ENCODE measurements around the gene UBE2J2. TPM values are rescaled to one million over a fixed set of nuclear protein-coding genes. Genes with fewer than 3 reads are reported as not detected.

UBE2J2 gene
- total RNA-seq, 1 experiment from 2014 or later, result 182 TPM

DNA sequence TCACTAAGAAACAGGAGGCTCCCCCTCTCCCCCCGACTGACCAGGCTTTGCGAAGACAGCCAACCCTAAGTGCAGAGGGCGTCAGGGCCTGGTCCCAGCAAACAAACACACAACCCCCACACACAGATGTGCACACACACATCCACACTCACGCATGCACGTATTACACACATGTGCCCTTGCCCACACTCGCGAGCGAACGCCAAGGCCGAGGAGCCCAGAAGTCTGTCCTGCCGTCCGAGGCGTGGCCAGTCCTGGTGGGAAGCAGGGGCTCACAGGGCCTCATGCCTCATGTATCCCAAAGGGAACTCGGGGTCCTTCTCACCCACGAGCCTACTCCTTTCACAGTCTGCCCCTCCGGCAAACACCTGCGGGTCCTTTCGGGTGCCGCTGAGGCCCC, 43.9 kb downstream of the UBE2J2 start:
- no TSS peak for BruUV-seq (replicated peaks)
- Histone ChIP-seq H3K9me3 (ENCODE audit: low read length) (no peaks in the 10 kb centered on the region), H3K9ac (ENCODE audit: low read length) (no peak overlapping the region), H3K9me2 (replicated peaks; ENCODE audit: low read length) (no peaks in the 10 kb centered on the region), H3K4me2 (ENCODE audit: low read length) (peak overlapping the region; percentile 84), H3K27me3 (ENCODE audit: low read length) (no peaks in the 10 kb centered on the region), H4K20me1 (ENCODE audit: low read length) (peaks cover 18% of the 10 kb centered on the region), H3K27ac (ENCODE audit: low read length) (no peak overlapping the region), H3K36me3 (ENCODE audit: low read depth, low read length) (peaks cover 33% of the 10 kb centered on the region), H2AFZ (ENCODE audit: low read length) (no peak overlapping the region), H3K4me1 (ENCODE audit: insufficient read depth, low read length) (peaks cover 28% of the 10 kb centered on the region), H3K4me3 (ENCODE audit: low read length) (peak overlapping the region; percentile 81; the same call in 1 of the 2 replicates), H3F3A (ENCODE audit: low read length, unreplicated experiment) (no peaks in the 10 kb centered on the region), H3K79me2 (ENCODE audit: low read length) (peaks cover 92% of the 10 kb centered on the region)
- TF ChIP-seq, protein P1, sequence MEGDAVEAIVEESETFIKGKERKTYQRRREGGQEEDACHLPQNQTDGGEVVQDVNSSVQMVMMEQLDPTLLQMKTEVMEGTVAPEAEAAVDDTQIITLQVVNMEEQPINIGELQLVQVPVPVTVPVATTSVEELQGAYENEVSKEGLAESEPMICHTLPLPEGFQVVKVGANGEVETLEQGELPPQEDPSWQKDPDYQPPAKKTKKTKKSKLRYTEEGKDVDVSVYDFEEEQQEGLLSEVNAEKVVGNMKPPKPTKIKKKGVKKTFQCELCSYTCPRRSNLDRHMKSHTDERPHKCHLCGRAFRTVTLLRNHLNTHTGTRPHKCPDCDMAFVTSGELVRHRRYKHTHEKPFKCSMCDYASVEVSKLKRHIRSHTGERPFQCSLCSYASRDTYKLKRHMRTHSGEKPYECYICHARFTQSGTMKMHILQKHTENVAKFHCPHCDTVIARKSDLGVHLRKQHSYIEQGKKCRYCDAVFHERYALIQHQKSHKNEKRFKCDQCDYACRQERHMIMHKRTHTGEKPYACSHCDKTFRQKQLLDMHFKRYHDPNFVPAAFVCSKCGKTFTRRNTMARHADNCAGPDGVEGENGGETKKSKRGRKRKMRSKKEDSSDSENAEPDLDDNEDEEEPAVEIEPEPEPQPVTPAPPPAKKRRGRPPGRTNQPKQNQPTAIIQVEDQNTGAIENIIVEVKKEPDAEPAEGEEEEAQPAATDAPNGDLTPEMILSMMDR (conservative IDR thresholded peaks at IDR 0.05; ENCODE audit: low read depth, low read length), result no peak
- no peak for TF ChIP-seq EZH2 (IDR thresholded peaks at IDR 0.05; ENCODE audit: low read length, unreplicated experiment)
- TF ChIP-seq EZH2phosphoT487 (IDR thresholded peaks at IDR 0.05; ENCODE audit: borderline replicate concordance, low read length), result no peak
- DNase-seq (no peak), ATAC-seq (no peak)
- CTCF ChIA-PET, result no interaction called here
- intact Hi-C loops (cut with micrococcal nuclease), result loop anchor here (1.0 to 2.0 kb wide), 2 partner anchors 65 to 107 kb away; no protein-coding TSS in a partner anchor
- POLR2A ChIA-PET (ENCODE audit: unreplicated experiment), result no interaction called here

DNA sequence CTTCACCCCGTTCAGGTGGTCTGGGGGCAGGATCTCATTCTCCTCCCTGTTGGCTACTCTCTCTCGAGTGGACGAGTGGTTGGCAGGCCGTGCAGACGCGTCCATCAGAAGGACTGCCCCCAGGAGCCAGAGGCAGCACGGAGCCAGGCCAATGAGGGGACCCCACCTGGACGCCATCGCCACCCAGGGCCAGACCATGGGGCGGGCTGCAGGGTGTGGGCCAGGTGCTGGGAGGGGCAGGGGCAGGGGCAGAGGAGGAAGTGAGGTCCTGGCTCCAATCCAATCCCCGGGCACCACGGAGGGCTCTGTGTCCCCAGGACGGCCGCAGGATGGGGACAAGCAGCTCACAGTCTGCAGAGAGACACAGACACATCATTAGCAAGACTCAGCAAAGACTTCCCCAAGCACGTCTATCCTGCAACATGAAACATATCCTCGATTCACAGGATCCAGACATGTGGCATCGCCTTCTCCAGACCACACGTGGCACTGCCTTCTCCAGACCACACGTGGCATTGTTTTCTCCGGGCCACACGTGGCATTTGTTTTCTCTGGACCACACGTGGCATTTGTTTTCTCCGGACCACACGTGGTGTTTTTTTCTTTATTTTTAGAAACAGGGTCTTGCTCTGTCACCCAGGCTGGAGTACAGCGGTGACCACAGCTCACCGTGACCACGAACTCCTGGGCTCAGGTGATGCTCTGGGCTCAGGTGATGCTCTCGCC, 44.9 kb downstream of the UBE2J2 start:
- TF ChIP-seq, protein P1 (conservative IDR thresholded peaks at IDR 0.05; ENCODE audit: low read depth, low read length), result no peak
- Histone ChIP-seq H2AFZ (ENCODE audit: low read length) (no peak overlapping the region), H4K20me1 (ENCODE audit: low read length) (peaks cover 18% of the 10 kb centered on the region), H3F3A (ENCODE audit: low read length, unreplicated experiment) (no peaks in the 10 kb centered on the region), H3K9ac (ENCODE audit: low read length) (no peak overlapping the region), H3K36me3 (ENCODE audit: low read depth, low read length) (peaks cover 35% of the 10 kb centered on the region), H3K4me3 (ENCODE audit: low read length) (no peak overlapping the region), H3K79me2 (ENCODE audit: low read length) (peaks cover 86% of the 10 kb centered on the region), H3K4me1 (ENCODE audit: insufficient read depth, low read length) (peaks cover 21% of the 10 kb centered on the region), H3K4me2 (ENCODE audit: low read length) (no peak overlapping the region), H3K27ac (ENCODE audit: low read length) (no peak overlapping the region), H3K27me3 (ENCODE audit: low read length) (no peaks in the 10 kb centered on the region), H3K9me3 (ENCODE audit: low read length) (no peaks in the 10 kb centered on the region), H3K9me2 (replicated peaks; ENCODE audit: low read length) (no peaks in the 10 kb centered on the region)
- BruUV-seq (replicated peaks), result no TSS peak
- ATAC-seq (no peak), DNase-seq (no peak)
- intact Hi-C loops (cut with micrococcal nuclease), result no loop called here
- ChIA-PET POLR2A (ENCODE audit: unreplicated experiment) (no interaction called here), CTCF (no interaction called here)

DNA sequence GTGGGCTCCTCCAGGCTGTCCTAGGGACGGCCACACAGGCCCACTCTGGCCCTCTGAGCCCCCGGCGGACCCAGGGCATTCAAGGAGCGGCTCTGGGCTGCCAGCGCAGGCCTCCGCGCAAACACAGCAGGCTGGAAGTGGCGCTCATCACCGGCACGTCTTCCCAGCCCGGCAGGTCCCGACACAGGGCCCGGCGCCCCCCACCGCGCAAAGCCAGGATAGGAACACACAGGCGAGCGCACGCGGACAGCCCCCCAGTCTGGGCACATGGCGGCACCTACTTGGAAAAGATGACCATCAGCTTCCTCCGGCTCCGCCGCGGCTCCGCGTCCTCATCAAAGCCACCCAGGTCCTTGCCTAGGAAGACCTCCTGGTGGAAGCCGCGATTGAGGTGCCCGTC, 45.5 kb downstream of the UBE2J2 start:
- no peak overlapping the region for H3K4me2 ChIP-seq (ENCODE audit: low read length)
- ATAC-seq, result no peak
- peaks cover 18% of the 10 kb centered on the region for H4K20me1 ChIP-seq (ENCODE audit: low read length)
- peaks cover 38% of the 10 kb centered on the region for H3K36me3 ChIP-seq (ENCODE audit: low read depth, low read length)
- TF ChIP-seq, protein P1 (conservative IDR thresholded peaks at IDR 0.05; ENCODE audit: low read depth, low read length), result no peak
- TF ChIP-seq EZH2phosphoT487 (IDR thresholded peaks at IDR 0.05; ENCODE audit: borderline replicate concordance, low read length) (no peak), EZH2 (IDR thresholded peaks at IDR 0.05; ENCODE audit: low read length, unreplicated experiment) (no peak)
- H3F3A ChIP-seq (ENCODE audit: low read length, unreplicated experiment), result no peaks in the 10 kb centered on the region
- no peaks in the 10 kb centered on the region for H3K9me3 ChIP-seq (ENCODE audit: low read length)
- no peak overlapping the region for H3K27ac ChIP-seq (ENCODE audit: low read length)
- no peak overlapping the region for H2AFZ ChIP-seq (ENCODE audit: low read length)
- CTCF ChIA-PET, result no interaction called here
- no TSS peak for BruUV-seq (replicated peaks)
- intact Hi-C loops (cut with micrococcal nuclease), result no loop called here
- POLR2A ChIA-PET (ENCODE audit: unreplicated experiment), result no interaction called here
- no peak overlapping the region for H3K9ac ChIP-seq (ENCODE audit: low read length)
- H3K4me1 ChIP-seq (ENCODE audit: insufficient read depth, low read length), result peaks cover 15% of the 10 kb centered on the region
- peaks cover 81% of the 10 kb centered on the region for H3K79me2 ChIP-seq (ENCODE audit: low read length)
- no peaks in the 10 kb centered on the region for H3K9me2 ChIP-seq (replicated peaks; ENCODE audit: low read length)
- H3K27me3 ChIP-seq (ENCODE audit: low read length), result no peaks in the 10 kb centered on the region
- DNase-seq, result no peak
- H3K4me3 ChIP-seq (ENCODE audit: low read length), result no peak overlapping the region

Data from PC-3 (cell line).